ENCODE measurements around the gene PAQR4. TPM values are rescaled to one million over a fixed set of nuclear protein-coding genes. Genes with fewer than 3 reads are reported as not detected.

The PAQR4 gene
- total and polyA plus RNA-seq, 2 of the 13 experiments (the other 11 are each of a cell fraction or from before 2014, with no cell fraction given) = 15.9 to 24.8 TPM

DNA sequence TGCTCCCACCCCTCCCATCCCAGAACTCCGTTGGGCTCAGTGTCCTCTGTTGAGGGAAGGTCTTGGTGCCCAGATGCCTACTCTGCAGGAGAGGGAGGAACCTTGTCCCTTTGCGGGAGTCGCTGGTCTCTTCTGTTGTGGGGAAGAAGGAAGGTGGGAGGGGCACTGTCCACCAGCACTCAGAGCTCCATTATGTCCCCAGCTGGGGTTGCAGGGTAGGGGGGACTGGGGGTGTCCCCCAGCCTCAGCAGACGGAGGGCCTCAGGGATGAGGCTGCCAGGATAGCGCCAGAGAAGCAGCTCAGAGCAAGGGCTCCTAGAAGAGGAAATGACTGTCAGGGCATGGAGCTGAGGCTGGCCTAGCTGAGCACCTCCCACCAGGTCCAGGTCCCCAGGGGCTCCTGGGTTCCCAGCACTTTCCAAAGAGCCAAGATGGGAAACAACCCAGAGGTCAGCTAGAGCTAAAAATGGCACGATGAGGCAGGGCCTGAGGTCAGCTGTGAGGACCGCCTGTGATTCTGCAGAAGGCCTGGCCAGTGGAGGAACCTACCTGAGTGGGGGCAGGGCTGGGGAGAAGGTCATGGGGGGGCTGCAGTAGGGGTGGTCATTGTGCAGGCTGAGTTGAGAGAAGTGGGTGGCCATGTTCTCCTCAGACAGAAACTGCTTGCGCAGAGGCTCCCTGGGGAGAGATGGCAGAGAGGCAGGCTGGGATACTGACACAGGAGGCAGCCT, 53.7 kb downstream of the PAQR4 start (continued):
- TF ChIP-seq, protein P1, sequence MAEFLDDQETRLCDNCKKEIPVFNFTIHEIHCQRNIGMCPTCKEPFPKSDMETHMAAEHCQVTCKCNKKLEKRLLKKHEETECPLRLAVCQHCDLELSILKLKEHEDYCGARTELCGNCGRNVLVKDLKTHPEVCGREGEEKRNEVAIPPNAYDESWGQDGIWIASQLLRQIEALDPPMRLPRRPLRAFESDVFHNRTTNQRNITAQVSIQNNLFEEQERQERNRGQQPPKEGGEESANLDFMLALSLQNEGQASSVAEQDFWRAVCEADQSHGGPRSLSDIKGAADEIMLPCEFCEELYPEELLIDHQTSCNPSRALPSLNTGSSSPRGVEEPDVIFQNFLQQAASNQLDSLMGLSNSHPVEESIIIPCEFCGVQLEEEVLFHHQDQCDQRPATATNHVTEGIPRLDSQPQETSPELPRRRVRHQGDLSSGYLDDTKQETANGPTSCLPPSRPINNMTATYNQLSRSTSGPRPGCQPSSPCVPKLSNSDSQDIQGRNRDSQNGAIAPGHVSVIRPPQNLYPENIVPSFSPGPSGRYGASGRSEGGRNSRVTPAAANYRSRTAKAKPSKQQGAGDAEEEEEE (CRISPR knock-in tag; IDR thresholded peaks at IDR 0.05; ENCODE audit: borderline replicate concordance) = 0 out of 2 replicates have a peak, but pooled peaks have one; percentile 53
- no peak for TF ChIP-seq ZSCAN9 (CRISPR knock-in tag; IDR thresholded peaks at IDR 0.05; ENCODE audit: borderline replicate concordance)
- no peak for TF ChIP-seq ZNF879 (CRISPR knock-in tag; IDR thresholded peaks at IDR 0.05)
- no peak for TF ChIP-seq SMAD9 (CRISPR knock-in tag; IDR thresholded peaks at IDR 0.05)
- TF ChIP-seq, protein P2, sequence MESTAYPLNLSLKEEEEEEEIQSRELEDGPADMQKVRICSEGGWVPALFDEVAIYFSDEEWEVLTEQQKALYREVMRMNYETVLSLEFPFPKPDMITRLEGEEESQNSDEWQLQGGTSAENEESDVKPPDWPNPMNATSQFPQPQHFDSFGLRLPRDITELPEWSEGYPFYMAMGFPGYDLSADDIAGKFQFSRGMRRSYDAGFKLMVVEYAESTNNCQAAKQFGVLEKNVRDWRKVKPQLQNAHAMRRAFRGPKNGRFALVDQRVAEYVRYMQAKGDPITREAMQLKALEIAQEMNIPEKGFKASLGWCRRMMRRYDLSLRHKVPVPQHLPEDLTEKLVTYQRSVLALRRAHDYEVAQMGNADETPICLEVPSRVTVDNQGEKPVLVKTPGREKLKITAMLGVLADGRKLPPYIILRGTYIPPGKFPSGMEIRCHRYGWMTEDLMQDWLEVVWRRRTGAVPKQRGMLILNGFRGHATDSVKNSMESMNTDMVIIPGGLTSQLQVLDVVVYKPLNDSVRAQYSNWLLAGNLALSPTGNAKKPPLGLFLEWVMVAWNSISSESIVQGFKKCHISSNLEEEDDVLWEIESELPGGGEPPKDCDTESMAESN (CRISPR knock-in tag; conservative IDR thresholded peaks at IDR 0.05) = no peak
- TF ChIP-seq, protein P3, sequence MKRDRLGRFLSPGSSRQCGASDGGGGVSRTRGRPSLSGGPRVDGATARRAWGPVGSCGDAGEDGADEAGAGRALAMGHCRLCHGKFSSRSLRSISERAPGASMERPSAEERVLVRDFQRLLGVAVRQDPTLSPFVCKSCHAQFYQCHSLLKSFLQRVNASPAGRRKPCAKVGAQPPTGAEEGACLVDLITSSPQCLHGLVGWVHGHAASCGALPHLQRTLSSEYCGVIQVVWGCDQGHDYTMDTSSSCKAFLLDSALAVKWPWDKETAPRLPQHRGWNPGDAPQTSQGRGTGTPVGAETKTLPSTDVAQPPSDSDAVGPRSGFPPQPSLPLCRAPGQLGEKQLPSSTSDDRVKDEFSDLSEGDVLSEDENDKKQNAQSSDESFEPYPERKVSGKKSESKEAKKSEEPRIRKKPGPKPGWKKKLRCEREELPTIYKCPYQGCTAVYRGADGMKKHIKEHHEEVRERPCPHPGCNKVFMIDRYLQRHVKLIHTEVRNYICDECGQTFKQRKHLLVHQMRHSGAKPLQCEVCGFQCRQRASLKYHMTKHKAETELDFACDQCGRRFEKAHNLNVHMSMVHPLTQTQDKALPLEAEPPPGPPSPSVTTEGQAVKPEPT (CRISPR knock-in tag; IDR thresholded peaks at IDR 0.05; ENCODE audit: low read depth) = no peak
- peak; percentile 20; the same call in 1 of the 2 replicates for TF ChIP-seq SP4 (CRISPR knock-in tag; IDR thresholded peaks at IDR 0.05)
- peak; percentile 80; the same call in 1 of the 2 replicates for TF ChIP-seq ZNF430 (CRISPR knock-in tag; IDR thresholded peaks at IDR 0.05)
- no peak for TF ChIP-seq MTA1 (CRISPR knock-in tag; IDR thresholded peaks at IDR 0.05; ENCODE audit: borderline replicate concordance)
- TF ChIP-seq YY1 (IDR thresholded peaks at IDR 0.05; ENCODE audit: insufficient read depth, insufficient replicate concordance, low read depth, low read length) = peak; percentile 13
- no peak for TF ChIP-seq POLR2G (IDR thresholded peaks at IDR 0.05; ENCODE audit: low read depth, low read length)
- no peak for TF ChIP-seq FOSL1 (CRISPR knock-in tag; IDR thresholded peaks at IDR 0.05; ENCODE audit: borderline replicate concordance)
- TF ChIP-seq ZNF605 (CRISPR knock-in tag; IDR thresholded peaks at IDR 0.05) = 0 out of 2 replicates have a peak, but pooled peaks have one; percentile 18
- TF ChIP-seq ARID2 (CRISPR knock-in tag; IDR thresholded peaks at IDR 0.05; ENCODE audit: borderline replicate concordance) = no peak
- TF ChIP-seq ZNF569 (CRISPR knock-in tag; IDR thresholded peaks at IDR 0.05; ENCODE audit: borderline replicate concordance) = no peak
- TF ChIP-seq ZNF160 (CRISPR knock-in tag; IDR thresholded peaks at IDR 0.05) = 0 out of 2 replicates have a peak, but pooled peaks have one; percentile 11
- TF ChIP-seq ZEB1 (IDR thresholded peaks at IDR 0.05; ENCODE audit: insufficient replicate concordance, low read depth) = peak; percentile 46
- TF ChIP-seq ESRRA (CRISPR knock-in tag; IDR thresholded peaks at IDR 0.05; ENCODE audit: low read depth) = no peak
- TF ChIP-seq, protein P4, sequence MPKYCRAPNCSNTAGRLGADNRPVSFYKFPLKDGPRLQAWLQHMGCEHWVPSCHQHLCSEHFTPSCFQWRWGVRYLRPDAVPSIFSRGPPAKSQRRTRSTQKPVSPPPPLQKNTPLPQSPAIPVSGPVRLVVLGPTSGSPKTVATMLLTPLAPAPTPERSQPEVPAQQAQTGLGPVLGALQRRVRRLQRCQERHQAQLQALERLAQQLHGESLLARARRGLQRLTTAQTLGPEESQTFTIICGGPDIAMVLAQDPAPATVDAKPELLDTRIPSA (CRISPR knock-in tag; IDR thresholded peaks at IDR 0.05; ENCODE audit: borderline replicate concordance) = no peak
